Central memory CD8-positive, alpha-beta T cell (primary cell): ENCODE data around the gene TBC1D30.
"Not testable (repeated sequence)": the region's sequence is repeated elsewhere in the genome, so short reads cannot be mapped to it uniquely, and the experiment has no call there.

Experiments used
- ATAC-seq: fragments of 150-1000 bp; cut with Tn5 transposase; replicated peaks from 2 replicates; pipeline ENCODE4 v1.10.0; 2022; ENCODE audit warnings: mild to moderate bottlenecking, moderate FRiP score, moderate number of reproducible peaks; ENCODE audit not compliant: poor library complexity, severe bottlenecking; ENCODE audit errors: extremely low read depth
- DNase-seq, 2 donors: peaks; one replicate each; pipeline ENCODE4 v3.0.0; 2021; ENCODE audit warnings: low spot score in 2 of 2
- H3K27ac Mint-ChIP-seq: one replicate; pipeline ENCODE4 v1.8.0; 2022; ENCODE audit warnings: low read depth, mild to moderate bottlenecking, moderate library complexity, mixed read lengths
- H3K27me3 Mint-ChIP-seq: one replicate; pipeline ENCODE4 v1.8.0; 2022; ENCODE audit warnings: mixed read lengths
- H3K36me3 Mint-ChIP-seq: one replicate; pipeline ENCODE4 v1.8.0; 2022; ENCODE audit warnings: mild to moderate bottlenecking, moderate library complexity, mixed read lengths; ENCODE audit not compliant: insufficient read depth
- H3K4me1 Mint-ChIP-seq: one replicate; pipeline ENCODE4 v1.8.0; 2022; ENCODE audit warnings: mixed read lengths
- H3K4me3 Mint-ChIP-seq: one replicate; pipeline ENCODE4 v1.8.0; 2022; ENCODE audit warnings: mild to moderate bottlenecking, moderate library complexity, mixed read lengths
- H3K9me3 Mint-ChIP-seq: one replicate; pipeline ENCODE4 v1.8.0; 2022; ENCODE audit warnings: mixed read lengths

Gene TBC1D30

GRCh38 chr12:64840119-64840518 lies 15.7 kb downstream of the TBC1D30 start:
- Mint-ChIP-seq H3K9me3 (no peaks in the 10 kb centered on the region), H3K27me3 (peaks cover 19% of the 10 kb centered on the region), H3K36me3 (no peaks in the 10 kb centered on the region), H3K4me3 (no peak overlapping the region), H3K4me1 (no peaks in the 10 kb centered on the region), H3K27ac (no peak overlapping the region)
- ATAC-seq (no peak), DNase-seq (no peak)

- no peaks in the 10 kb centered on the region for H3K4me1 Mint-ChIP-seq
- no peak overlapping the region for H3K27ac Mint-ChIP-seq
- H3K27me3 Mint-ChIP-seq: peaks cover 10% of the 10 kb centered on the region
- no peaks in the 10 kb centered on the region for H3K36me3 Mint-ChIP-seq
- DNase-seq (no peak), ATAC-seq (no peak)
- no peak overlapping the region for H3K4me3 Mint-ChIP-seq
- H3K9me3 Mint-ChIP-seq: no peaks in the 10 kb centered on the region
These were observed 16.7 kb downstream of the TBC1D30 start for GRCh38 chr12:64840949-64841717.

- ATAC-seq, DNase-seq, H3K4me3 Mint-ChIP-seq, H3K9me3 Mint-ChIP-seq, H3K27ac Mint-ChIP-seq, H3K4me1 Mint-ChIP-seq, H3K36me3 Mint-ChIP-seq: not testable (repeated sequence)
- peaks cover 50% of the 10 kb centered on the region for H3K27me3 Mint-ChIP-seq
These were observed 24.0 kb downstream of the TBC1D30 start for GRCh38 chr12:64848409-64848808.

GRCh38 chr12:64858882-64859605 lies 34.6 kb downstream of the TBC1D30 start:
- Mint-ChIP-seq H3K27me3 (peaks cover 47% of the 10 kb centered on the region), H3K4me3 (no peak overlapping the region), H3K27ac (no peak overlapping the region), H3K4me1 (no peaks in the 10 kb centered on the region), H3K36me3 (no peaks in the 10 kb centered on the region), H3K9me3 (no peaks in the 10 kb centered on the region)
- no peak for DNase-seq
- no peak for ATAC-seq

- Mint-ChIP-seq H3K27ac (no peak overlapping the region), H3K36me3 (no peaks in the 10 kb centered on the region), H3K4me1 (no peaks in the 10 kb centered on the region), H3K9me3 (no peaks in the 10 kb centered on the region), H3K27me3 (peaks cover 32% of the 10 kb centered on the region), H3K4me3 (no peak overlapping the region)
- ATAC-seq (no peak), DNase-seq (no peak)
These were observed 36.1 kb downstream of the TBC1D30 start for GRCh38 chr12:64860446-64860998.

- Mint-ChIP-seq H3K4me1 (no peaks in the 10 kb centered on the region), H3K27ac (no peak overlapping the region), H3K9me3 (no peaks in the 10 kb centered on the region), H3K27me3 (peaks cover 46% of the 10 kb centered on the region), H3K36me3 (no peaks in the 10 kb centered on the region), H3K4me3 (no peak overlapping the region)
- DNase-seq (no peak), ATAC-seq (no peak)
These were observed 39.9 kb downstream of the TBC1D30 start for GRCh38 chr12:64864319-64864718.

GRCh38 chr12:64875186-64875585 lies 50.7 kb downstream of the TBC1D30 start:
- Mint-ChIP-seq H3K4me3 (no peak overlapping the region), H3K4me1 (no peaks in the 10 kb centered on the region), H3K27ac (no peak overlapping the region), H3K27me3 (peaks cover 10% of the 10 kb centered on the region), H3K36me3 (no peaks in the 10 kb centered on the region), H3K9me3 (no peaks in the 10 kb centered on the region)
- DNase-seq (no peak), ATAC-seq (no peak)

GRCh38 chr12:64876388-64877071 lies 52.1 kb downstream of the TBC1D30 start:
- ATAC-seq (no peak), DNase-seq (no peak)
- Mint-ChIP-seq H3K4me1 (no peaks in the 10 kb centered on the region), H3K9me3 (no peaks in the 10 kb centered on the region), H3K27ac (no peak overlapping the region), H3K36me3 (no peaks in the 10 kb centered on the region), H3K27me3 (peaks cover 10% of the 10 kb centered on the region), H3K4me3 (no peak overlapping the region)

- Mint-ChIP-seq H3K27me3 (peaks cover 17% of the 10 kb centered on the region), H3K36me3 (no peaks in the 10 kb centered on the region), H3K27ac (no peak overlapping the region), H3K4me1 (no peaks in the 10 kb centered on the region), H3K4me3 (no peak overlapping the region), H3K9me3 (no peaks in the 10 kb centered on the region)
- ATAC-seq (no peak), DNase-seq (no peak)
These were observed 53.0 kb downstream of the TBC1D30 start for GRCh38 chr12:64877363-64878004.

- Mint-ChIP-seq H3K4me1 (no peaks in the 10 kb centered on the region), H3K27ac (no peak overlapping the region), H3K27me3 (peaks cover 39% of the 10 kb centered on the region), H3K9me3 (no peaks in the 10 kb centered on the region), H3K36me3 (no peaks in the 10 kb centered on the region), H3K4me3 (no peak overlapping the region)
- DNase-seq (no peak), ATAC-seq (no peak)
These were observed 58.2 kb downstream of the TBC1D30 start for GRCh38 chr12:64882687-64883086.

GRCh38 chr12:64883264-64884163 lies 59.1 kb downstream of the TBC1D30 start:
- Mint-ChIP-seq H3K4me3 (no peak overlapping the region), H3K27ac (no peak overlapping the region), H3K4me1 (no peaks in the 10 kb centered on the region), H3K9me3 (no peaks in the 10 kb centered on the region), H3K36me3 (no peaks in the 10 kb centered on the region), H3K27me3 (peaks cover 41% of the 10 kb centered on the region)
- DNase-seq (no peak), ATAC-seq (no peak)
